Measurements from ENCODE around the gene CERK.

DNA sequence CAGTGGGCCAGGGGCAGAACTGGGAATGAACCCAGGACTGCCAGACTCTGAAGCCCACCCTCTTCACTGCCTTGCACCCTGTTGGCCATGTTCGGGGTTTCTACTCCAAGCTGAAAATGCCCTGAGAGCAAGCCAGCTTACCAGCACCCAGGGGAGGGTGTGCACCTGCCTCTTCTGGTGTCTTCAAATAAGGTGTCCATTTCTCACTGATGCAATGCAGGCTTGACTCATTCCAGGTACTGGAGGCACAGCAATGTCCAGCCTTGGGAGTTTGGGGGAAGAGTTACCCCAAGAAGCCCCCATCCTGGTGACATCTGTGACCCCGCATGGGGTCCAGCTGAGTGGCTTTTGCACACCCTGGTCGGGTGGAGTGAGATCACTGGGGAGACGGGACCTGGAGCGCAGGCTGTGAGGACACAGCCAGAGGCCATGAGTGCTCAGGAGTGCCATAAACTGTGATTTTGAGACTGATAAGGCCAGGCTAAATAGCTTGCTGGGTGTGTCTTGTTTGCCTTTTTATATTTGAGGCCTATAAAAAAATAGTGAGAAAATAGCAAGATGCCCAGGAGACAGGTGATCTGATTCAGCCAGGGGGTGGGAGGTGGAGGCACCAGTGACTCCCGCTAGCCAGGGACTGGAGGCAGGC, 4.6 kb upstream of the CERK start:
- no peak for TF ChIP-seq EZH2 (optimal IDR thresholded peaks at IDR 0.05; ENCODE audit: low read depth, low read length)
- TF ChIP-seq, protein P1, sequence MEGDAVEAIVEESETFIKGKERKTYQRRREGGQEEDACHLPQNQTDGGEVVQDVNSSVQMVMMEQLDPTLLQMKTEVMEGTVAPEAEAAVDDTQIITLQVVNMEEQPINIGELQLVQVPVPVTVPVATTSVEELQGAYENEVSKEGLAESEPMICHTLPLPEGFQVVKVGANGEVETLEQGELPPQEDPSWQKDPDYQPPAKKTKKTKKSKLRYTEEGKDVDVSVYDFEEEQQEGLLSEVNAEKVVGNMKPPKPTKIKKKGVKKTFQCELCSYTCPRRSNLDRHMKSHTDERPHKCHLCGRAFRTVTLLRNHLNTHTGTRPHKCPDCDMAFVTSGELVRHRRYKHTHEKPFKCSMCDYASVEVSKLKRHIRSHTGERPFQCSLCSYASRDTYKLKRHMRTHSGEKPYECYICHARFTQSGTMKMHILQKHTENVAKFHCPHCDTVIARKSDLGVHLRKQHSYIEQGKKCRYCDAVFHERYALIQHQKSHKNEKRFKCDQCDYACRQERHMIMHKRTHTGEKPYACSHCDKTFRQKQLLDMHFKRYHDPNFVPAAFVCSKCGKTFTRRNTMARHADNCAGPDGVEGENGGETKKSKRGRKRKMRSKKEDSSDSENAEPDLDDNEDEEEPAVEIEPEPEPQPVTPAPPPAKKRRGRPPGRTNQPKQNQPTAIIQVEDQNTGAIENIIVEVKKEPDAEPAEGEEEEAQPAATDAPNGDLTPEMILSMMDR (IDR thresholded peaks at IDR 0.05; ENCODE audit: low read length): no peak
- no peak for TF ChIP-seq EZH2phosphoT487 (IDR thresholded peaks at IDR 0.05; ENCODE audit: low read length)
